Globus pallidus (tissue), 1 donor: ENCODE results near the gene PLEKHG1.
A peak's percentile ranks its signal among the peaks of the same experiment; 100 is the strongest.

Experiments used
- DNase-seq: peaks from one replicate; pipeline ENCODE4 v3.0.0-alpha.2; 2015; ENCODE audit warnings: low spot score

PLEKHG1 gene

DNA sequence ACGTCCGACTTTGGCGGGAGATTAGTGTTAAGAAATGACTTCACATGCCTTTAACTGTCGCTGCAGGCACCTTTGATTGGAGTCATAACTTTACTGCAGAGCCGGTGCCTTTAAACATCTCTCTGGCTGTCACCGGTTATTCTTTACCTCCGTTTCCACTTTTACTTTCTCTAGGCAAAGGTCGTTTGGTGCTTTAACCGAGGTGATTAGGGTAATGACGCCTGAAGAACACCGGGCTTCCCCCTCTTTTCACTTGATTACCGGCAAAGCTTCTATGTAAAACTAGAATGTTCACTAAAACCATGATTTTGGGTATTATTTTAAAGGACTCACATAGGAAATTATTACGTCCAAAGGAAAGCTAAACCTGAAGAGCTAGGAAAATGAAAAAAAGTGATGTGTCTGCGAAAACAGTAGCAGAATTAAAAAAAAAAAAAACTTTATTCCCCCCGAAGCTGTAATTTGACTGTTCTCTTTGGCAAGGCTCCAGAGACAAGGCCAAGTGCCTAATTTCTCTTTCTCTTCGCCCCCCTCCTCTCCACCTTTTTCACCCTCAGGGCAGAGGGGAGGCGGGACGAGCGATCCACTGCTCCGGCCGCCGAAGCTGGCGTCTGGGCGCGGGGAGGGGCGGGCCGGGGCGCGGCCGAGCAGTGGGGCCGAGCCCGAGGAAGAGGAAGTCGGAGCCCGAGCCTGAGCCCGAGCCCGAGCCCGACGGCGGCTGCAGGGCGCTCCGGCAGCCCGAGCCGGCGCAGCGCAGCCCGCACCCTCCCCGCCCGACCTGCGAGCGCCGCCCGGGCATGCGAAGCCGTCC, at the start of gene PLEKHG1:
Gene PLEKHG1, plus strand, starts transcription at position 687 of the 811 bp plus-strand sequence. CDS start 133,797 bp downstream, outside the sequence.
- DNase-seq: no peak

GRCh38 chr6:150550244-150550643, 49.4 kb upstream of the PLEKHG1 start:
- no peak for DNase-seq

DNA sequence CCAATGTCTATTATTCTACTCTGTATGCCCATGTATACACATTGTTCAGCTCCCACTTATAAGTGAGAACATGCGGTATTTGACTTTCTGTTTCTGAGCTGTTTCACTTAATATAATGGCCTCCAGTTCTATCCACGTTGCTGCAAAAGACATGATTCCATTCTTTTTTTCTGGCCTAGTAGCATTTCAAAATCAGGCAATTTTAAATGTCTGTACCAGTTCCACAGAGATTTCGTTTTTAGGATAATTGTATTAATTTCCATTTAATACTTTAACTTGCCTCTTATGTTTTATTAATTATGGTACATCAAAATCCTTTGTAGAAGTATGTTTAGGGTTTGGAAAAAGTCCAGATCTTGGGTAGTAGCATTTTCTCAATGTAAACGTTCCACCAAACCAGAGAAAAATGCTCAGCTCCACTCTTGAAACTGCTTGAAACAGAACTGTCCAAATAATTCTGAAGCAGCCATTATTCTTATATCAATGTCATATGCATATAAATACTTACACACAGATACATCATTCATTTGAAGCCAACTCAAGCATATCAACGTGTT, 42.6 kb upstream of the PLEKHG1 start:
- DNase-seq: no peak

- DNase-seq: no peak
Observed at GRCh38 chr6:150560004-150560883, 39.4 kb upstream of the PLEKHG1 start.

DNA sequence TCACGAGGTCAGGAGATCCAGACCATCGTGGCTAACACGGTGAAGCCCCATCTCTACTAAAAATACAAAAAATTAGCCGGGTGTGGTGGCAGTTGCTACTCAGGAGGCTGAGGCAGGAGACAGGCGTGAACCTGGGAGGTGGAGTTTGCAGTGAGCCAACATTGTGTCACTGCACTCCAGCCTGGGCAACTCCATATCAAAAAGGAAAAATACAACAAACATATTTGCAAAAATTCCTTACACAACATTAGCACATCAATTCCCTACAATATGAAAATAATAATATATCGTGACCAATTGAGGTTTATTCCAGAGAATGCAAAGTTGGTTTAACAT, 38.8 kb upstream of the PLEKHG1 start:
- DNase-seq: no peak

GRCh38 chr6:150565945-150566344, 33.7 kb upstream of the PLEKHG1 start:
- DNase-seq: no peak

- no peak for DNase-seq
Observed at GRCh38 chr6:150566486-150566885, 33.2 kb upstream of the PLEKHG1 start.

DNA sequence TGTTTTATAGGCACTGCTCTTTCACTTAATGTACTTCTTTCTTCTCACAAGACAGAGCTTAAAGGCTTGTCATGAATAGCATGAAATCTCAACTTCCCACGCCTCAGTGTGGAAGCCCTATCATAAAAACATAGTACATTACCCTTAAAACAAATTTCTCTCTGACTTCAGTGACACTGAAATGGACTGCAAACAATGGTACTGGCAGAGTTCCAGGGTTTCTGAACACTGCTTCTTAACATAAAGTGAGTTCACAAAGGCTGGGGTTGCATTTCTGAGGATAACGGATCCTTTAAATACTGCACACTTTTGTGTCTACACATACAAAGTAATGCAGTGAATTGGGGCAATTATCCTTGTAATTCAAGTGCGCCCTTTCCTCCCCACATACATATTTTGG, 32.3 kb upstream of the PLEKHG1 start:
- peak; percentile 21 for DNase-seq

GRCh38 chr6:150567823-150568383, 31.8 kb upstream of the PLEKHG1 start:
- no peak for DNase-seq

DNA sequence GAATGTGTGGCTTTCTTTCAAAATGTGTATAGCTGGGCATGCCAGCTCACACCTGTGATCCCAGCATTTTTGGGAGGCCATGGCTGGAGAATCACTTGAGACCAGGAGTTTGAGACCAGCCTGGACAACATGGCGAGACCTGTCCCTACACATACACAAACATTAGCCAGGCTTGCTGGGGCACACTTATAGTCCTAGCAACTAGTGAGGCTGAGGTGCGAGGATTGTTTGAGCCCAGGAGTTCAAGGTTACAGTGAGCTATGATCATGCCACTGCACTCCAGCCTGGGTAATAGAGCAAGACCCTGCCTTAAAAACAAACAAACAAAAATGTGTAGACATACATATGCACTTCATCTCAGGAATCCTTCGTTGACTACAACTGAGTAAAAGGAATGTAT, 31.1 kb upstream of the PLEKHG1 start:
- DNase-seq: no peak

GRCh38 chr6:150569161-150569560, 30.5 kb upstream of the PLEKHG1 start:
- no peak for DNase-seq

DNA sequence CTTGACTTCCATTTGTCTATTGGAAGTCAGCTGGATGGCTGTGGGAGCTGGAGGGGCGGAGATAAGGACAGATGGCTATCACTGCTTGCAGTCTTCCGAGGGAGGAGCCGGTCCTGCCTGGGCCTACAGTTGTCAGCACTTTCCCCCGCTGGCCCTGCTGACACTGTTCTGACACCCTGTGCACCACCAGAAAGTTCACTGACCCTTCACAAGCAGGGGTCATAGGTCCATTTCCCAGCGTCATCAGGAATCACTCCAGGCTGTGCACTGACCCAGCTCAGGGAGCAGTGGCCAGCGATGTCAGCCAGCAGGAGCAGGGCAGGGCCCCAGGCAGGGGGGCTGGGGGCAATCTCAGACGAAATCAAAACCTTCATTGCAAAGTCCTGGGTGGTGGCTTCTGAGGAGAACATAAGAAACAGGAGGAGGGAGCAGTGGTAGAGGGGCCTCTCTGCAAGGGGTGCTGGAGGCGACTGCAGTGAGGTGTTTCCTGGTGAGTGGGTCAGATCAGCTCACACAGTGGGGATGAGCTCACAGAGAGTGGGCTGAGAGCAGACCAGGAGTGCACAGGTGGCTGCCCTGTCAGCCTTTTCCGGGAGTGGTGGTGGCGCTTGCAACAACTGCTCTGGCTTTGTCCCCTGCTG, 26.5 kb upstream of the PLEKHG1 start:
- no peak for DNase-seq

DNA sequence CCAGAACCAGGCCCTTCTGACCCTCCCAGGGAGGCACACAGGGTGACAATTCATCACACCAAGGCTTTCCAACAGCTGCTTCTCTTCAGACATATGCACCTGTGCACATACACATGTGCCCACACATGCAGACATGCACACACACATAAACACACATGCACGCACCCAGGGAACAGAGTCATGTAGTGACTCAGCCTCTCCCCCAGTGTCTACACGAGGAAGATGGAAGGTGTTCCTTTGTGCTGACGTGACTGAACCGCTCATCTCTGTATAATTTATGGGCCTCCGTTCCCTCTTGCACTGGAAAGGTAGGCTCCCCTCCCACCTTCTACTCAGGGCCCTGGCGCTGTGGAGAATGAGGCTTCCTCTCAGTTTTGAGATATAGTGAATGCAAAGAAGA, 23.8 kb upstream of the PLEKHG1 start:
- DNase-seq: no peak

- DNase-seq: no peak
Observed at GRCh38 chr6:150576651-150577226, 22.9 kb upstream of the PLEKHG1 start.

DNA sequence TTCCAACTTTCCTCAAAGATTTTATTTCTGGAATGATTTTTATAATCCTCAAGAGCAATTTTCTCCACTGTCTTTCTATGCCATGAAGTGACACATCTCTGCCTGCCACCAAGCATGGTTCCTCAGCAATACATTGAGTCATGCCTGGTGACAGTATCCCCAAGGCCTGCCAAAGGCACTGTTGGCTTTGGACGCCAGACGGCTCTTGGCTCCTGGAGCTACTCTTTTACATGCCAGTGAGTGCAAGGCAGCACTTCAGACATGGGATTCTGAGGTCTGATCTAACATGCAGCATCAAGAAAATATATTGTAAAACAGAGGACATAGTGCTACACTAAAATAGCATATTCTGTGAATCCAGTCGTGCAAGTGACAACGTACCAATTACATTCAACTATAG, 20.1 kb upstream of the PLEKHG1 start:
- no peak for DNase-seq

GRCh38 chr6:150580489-150580888, 19.2 kb upstream of the PLEKHG1 start:
- DNase-seq: no peak

DNA sequence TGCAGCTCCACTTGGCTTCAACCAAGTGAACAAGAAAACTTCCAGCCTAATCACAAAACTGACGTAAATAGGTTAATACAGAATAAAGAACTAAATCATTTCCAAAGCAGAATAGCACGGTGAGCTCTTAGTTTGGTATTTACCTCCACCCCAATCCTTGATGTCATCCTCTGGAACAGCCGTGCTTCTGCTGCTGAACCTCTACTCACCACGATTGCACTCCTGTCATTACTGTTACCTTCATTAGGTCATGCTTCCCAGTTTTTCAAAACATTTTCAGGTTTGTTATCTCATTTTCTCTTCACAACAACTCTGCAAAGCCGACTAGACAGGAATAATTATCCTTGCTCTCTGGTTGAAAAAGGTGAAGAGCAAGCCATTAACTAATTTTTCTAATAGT, 15.6 kb upstream of the PLEKHG1 start:
- DNase-seq: no peak

DNA sequence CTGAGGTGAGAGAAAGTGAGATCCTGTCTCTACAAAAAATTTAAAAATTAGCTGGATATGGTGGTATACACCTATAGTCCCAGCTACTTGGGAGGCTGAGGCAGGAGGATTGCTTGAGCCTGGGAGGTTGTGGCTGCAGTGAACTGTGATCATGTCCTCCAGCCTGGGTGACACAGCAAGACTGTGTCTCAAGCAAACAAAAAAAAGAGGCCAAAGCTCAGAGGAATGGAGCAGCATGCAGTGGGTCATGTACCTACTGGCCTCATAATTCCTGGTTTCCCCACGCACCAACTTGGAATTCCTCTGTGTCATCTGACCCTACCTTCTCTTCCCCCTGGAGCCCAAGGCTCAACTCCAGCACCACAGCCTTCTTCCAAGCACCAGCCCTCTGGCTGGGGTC, 15.1 kb upstream of the PLEKHG1 start:
- no peak for DNase-seq

GRCh38 chr6:150586850-150587359, 12.8 kb upstream of the PLEKHG1 start:
- no peak for DNase-seq

- DNase-seq: no peak
Observed at GRCh38 chr6:150587637-150588036, 12.0 kb upstream of the PLEKHG1 start.

GRCh38 chr6:150588888-150589499, 10.7 kb upstream of the PLEKHG1 start:
- no peak for DNase-seq
